HFF-Myc (cell line): ENCODE measurements around the gene ENAH.

Source experiments
- DNase-seq: peaks from one replicate; pipeline ENCODE4 v3.0.0-alpha.2; 2011; ENCODE audit warnings: low read depth; ENCODE audit errors: extremely low read depth
- H3K4me3 ChIP-seq: replicated peaks from 2 replicates; pipeline ENCODE4 v1.5.1; 2011; ENCODE audit warnings: low read depth, mild to moderate bottlenecking, control low read depth, low read length
- CTCF ChIP-seq: IDR thresholded peaks from 2 replicates; pipeline ENCODE4 v1.5.1; 2012; ENCODE audit warnings: mild to moderate bottlenecking, low read depth, low read length, control low read depth; ENCODE audit errors: missing control alignments

The ENAH gene

GRCh38 chr1:225596736-225597135, 56.2 kb downstream of the ENAH start:
- TF ChIP-seq CTCF, result no peak
- no peak for DNase-seq
- H3K4me3 ChIP-seq, result no peak overlapping the region

- no peak overlapping the region for H3K4me3 ChIP-seq
- no peak for DNase-seq
- no peak for TF ChIP-seq CTCF
Measured at GRCh38 chr1:225595974-225596551, 56.9 kb downstream of the ENAH start.

- no peak overlapping the region for H3K4me3 ChIP-seq
- no peak for DNase-seq
- no peak for TF ChIP-seq CTCF
Measured at GRCh38 chr1:225595452-225595851, 57.5 kb downstream of the ENAH start.

GRCh38 chr1:225593414-225593813, 59.5 kb downstream of the ENAH start:
- no peak overlapping the region for H3K4me3 ChIP-seq
- no peak for DNase-seq
- TF ChIP-seq CTCF, result no peak

GRCh38 chr1:225592362-225593025, 60.4 kb downstream of the ENAH start:
- TF ChIP-seq CTCF, result no peak
- DNase-seq, result no peak
- H3K4me3 ChIP-seq, result no peak overlapping the region

- TF ChIP-seq CTCF, result no peak
- H3K4me3 ChIP-seq, result no peak overlapping the region
- no peak for DNase-seq
Measured at GRCh38 chr1:225587310-225587709, 65.6 kb downstream of the ENAH start.

- H3K4me3 ChIP-seq, result no peak overlapping the region
- TF ChIP-seq CTCF, result no peak
- no peak for DNase-seq
Measured at GRCh38 chr1:225581186-225581585, 71.7 kb downstream of the ENAH start.
